Measurements from ENCODE around the gene RSPH10B2.

RSPH10B2 gene

DNA sequence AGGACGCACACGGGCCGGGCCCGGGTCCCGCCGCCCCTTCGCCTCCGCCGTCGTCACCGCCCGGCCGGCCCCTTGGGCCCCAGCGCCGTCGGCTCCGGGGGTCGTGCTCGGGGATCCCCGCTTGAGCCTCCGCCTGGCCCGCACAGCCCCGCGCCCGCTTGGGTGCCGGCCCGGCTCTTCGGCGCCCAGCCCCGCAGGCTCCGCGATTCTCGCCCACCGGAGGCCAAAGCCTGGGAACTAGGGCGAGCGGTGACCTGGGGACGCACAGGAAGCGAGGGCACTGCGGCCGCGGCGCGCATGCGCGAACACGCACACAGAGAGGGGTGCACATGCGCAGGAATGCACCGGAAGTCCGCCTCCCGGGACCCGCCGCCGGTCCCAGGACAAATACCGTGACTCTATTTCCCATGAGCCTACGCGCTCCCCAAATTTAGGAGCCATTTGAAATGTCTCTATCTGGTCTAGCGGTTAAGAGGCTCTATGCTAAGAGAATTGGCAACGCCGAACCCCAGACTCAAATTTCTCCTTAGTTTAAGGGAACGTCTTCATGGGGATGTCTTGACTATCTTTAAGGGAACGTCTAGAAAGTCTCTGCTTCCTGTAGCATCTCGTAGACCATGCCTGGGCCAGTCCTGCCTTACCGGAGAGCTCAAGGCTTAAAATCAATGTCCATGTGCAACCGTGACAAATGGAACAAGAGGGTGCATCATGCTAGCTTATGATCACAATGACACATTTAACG lies 47.1 kb upstream of the RSPH10B2 start, which contains the start of gene ZNF12 (continued):
- TF ChIP-seq HOXD13 (CRISPR knock-in tag; IDR thresholded peaks at IDR 0.05; ENCODE audit: borderline replicate concordance) = no peak
- TF ChIP-seq ZFP41 (tag by site-specific recombination; IDR thresholded peaks at IDR 0.05; ENCODE audit: borderline replicate concordance) = no peak
- TF ChIP-seq ZNF529 (tag by site-specific recombination; IDR thresholded peaks at IDR 0.05; ENCODE audit: insufficient replicate concordance) = no peak
- no peak for TF ChIP-seq ZNF521 (tag by site-specific recombination; IDR thresholded peaks at IDR 0.05)
- TF ChIP-seq, protein P1, sequence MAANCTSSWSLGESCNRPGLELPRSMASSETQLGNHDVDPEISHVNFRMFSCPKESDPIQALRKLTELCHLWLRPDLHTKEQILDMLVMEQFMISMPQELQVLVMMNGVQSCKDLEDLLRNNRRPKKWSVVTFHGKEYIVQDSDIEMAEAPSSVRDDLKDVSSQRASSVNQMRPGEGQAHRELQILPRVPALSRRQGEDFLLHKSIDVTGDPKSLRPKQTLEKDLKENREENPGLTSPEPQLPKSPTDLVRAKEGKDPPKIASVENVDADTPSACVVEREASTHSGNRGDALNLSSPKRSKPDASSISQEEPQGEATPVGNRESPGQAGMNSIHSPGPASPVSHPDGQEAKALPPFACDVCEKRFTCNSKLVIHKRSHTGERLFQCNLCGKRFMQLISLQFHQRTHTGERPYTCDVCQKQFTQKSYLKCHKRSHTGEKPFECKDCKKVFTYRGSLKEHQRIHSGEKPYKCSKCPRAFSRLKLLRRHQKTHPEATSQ (tag by site-specific recombination; IDR thresholded peaks at IDR 0.05) = no peak
- no peak for TF ChIP-seq BCL11B (tag by site-specific recombination; IDR thresholded peaks at IDR 0.05; ENCODE audit: low read depth)
- TF ChIP-seq ZBTB48 (tag by site-specific recombination; IDR thresholded peaks at IDR 0.05) = peak; percentile 100
- TF ChIP-seq ZNF121 (tag by site-specific recombination; IDR thresholded peaks at IDR 0.05) = no peak
- no peak for TF ChIP-seq ZNF37A (tag by site-specific recombination; IDR thresholded peaks at IDR 0.05)
- TF ChIP-seq SETDB1 (IDR thresholded peaks at IDR 0.05; ENCODE audit: insufficient read length, low read length) = no peak
- TF ChIP-seq, protein P2, sequence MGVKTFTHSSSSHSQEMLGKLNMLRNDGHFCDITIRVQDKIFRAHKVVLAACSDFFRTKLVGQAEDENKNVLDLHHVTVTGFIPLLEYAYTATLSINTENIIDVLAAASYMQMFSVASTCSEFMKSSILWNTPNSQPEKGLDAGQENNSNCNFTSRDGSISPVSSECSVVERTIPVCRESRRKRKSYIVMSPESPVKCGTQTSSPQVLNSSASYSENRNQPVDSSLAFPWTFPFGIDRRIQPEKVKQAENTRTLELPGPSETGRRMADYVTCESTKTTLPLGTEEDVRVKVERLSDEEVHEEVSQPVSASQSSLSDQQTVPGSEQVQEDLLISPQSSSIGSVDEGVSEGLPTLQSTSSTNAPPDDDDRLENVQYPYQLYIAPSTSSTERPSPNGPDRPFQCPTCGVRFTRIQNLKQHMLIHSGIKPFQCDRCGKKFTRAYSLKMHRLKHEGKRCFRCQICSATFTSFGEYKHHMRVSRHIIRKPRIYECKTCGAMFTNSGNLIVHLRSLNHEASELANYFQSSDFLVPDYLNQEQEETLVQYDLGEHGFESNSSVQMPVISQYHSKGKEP (tag by site-specific recombination; IDR thresholded peaks at IDR 0.05) = no peak
- TF ChIP-seq ZNF837 (tag by site-specific recombination; IDR thresholded peaks at IDR 0.05) = no peak

DNA sequence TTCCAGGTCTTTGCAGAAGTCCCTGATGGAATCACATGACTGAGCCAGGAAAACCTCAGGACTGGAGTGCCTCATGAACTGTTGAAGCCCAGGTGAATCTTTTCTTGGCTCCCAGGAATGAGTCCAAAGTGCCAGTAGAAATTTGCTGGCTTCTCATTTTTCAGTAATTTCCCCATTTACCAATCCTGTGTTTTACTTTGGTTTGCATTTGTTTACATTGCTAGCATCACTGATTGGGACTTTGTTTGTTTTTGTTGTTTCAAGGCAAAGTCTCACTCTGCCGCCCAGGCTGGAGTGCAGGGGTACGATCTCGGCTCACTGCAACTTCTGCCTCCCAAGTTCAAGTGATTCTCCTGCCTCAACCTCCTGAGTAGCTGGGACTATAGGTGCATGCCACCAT lies 45.6 kb upstream of the RSPH10B2 start:
- H3K4me3 ChIP-seq (ENCODE audit: low read depth, low read length) = no peak overlapping the region
- ChIA-PET CTCF (interaction anchor here (0.5 kb wide), 1 partner anchor 80 kb away, joined by 3 read pairs; no protein-coding TSS in a partner anchor), POLR2A (no interaction called here)
- TF ChIP-seq, protein P3, sequence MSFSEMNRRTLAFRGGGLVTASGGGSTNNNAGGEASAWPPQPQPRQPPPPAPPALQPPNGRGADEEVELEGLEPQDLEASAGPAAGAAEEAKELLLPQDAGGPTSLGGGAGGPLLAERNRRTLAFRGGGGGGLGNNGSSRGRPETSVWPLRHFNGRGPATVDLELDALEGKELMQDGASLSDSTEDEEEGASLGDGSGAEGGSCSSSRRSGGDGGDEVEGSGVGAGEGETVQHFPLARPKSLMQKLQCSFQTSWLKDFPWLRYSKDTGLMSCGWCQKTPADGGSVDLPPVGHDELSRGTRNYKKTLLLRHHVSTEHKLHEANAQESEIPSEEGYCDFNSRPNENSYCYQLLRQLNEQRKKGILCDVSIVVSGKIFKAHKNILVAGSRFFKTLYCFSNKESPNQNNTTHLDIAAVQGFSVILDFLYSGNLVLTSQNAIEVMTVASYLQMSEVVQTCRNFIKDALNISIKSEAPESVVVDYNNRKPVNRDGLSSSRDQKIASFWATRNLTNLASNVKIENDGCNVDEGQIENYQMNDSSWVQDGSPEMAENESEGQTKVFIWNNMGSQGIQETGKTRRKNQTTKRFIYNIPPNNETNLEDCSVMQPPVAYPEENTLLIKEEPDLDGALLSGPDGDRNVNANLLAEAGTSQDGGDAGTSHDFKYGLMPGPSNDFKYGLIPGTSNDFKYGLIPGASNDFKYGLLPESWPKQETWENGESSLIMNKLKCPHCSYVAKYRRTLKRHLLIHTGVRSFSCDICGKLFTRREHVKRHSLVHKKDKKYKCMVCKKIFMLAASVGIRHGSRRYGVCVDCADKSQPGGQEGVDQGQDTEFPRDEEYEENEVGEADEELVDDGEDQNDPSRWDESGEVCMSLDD (tag by site-specific recombination; IDR thresholded peaks at IDR 0.05) = no peak
- TF ChIP-seq ZNF133 (tag by site-specific recombination; IDR thresholded peaks at IDR 0.05) (no peak), ZNF571 (tag by site-specific recombination; IDR thresholded peaks at IDR 0.05) (no peak), ZFP3 (tag by site-specific recombination; IDR thresholded peaks at IDR 0.05; ENCODE audit: low read depth) (no peak), IKZF3 (tag by site-specific recombination; IDR thresholded peaks at IDR 0.05) (no peak), ZNF146 (tag by site-specific recombination; IDR thresholded peaks at IDR 0.05) (no peak), ZNF10 (tag by site-specific recombination; IDR thresholded peaks at IDR 0.05) (no peak), ZNF837 (tag by site-specific recombination; IDR thresholded peaks at IDR 0.05) (no peak), KLF7 (tag by site-specific recombination; IDR thresholded peaks at IDR 0.05; ENCODE audit: borderline replicate concordance) (no peak), ZFHX2 (tag by site-specific recombination; conservative IDR thresholded peaks at IDR 0.05) (no peak), MYNN (tag by site-specific recombination; IDR thresholded peaks at IDR 0.05; ENCODE audit: borderline replicate concordance) (no peak)
- TF ChIP-seq, protein P4, sequence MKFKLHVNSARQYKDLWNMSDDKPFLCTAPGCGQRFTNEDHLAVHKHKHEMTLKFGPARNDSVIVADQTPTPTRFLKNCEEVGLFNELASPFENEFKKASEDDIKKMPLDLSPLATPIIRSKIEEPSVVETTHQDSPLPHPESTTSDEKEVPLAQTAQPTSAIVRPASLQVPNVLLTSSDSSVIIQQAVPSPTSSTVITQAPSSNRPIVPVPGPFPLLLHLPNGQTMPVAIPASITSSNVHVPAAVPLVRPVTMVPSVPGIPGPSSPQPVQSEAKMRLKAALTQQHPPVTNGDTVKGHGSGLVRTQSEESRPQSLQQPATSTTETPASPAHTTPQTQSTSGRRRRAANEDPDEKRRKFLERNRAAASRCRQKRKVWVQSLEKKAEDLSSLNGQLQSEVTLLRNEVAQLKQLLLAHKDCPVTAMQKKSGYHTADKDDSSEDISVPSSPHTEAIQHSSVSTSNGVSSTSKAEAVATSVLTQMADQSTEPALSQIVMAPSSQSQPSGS (tag by site-specific recombination; IDR thresholded peaks at IDR 0.05; ENCODE audit: low read depth) = no peak
- H3K4me1 ChIP-seq (ENCODE audit: control insufficient read depth, insufficient read depth, low read length) = no peaks in the 10 kb centered on the region; the same call in 1 of the 2 replicates
- peaks cover 15 to 19% of the 10 kb centered on the region in 2 experiments for H3K36me3 ChIP-seq (ENCODE audit: control insufficient read depth in 2 of 2, insufficient read depth in 1 of 2, low read length in 2 of 2)
- H3K27ac ChIP-seq (ENCODE audit: extremely low read depth, low read depth, low read length) = no peak overlapping the region
- H3K9me3 ChIP-seq (ENCODE audit: control insufficient read depth, insufficient read depth, low read depth, low read length) = peaks cover 3% of the 10 kb centered on the region; the same call in 1 of the 2 replicates

All from HEK293 (cell line).